HepG2 (cell line): ENCODE measurements around the gene MAP2K5. TPM values are rescaled to one million over a fixed set of nuclear protein-coding genes. Genes with fewer than 3 reads are reported as not detected.

ENCODE experiments used
- ATAC-seq: fragments of 200-7000 bp; cut with Tn5 transposase; 3 replicates; pipeline ENCODE4 v1.9.1; 2020; ENCODE audit warnings: mild to moderate bottlenecking, moderate library complexity
- BruUV-seq: library from RNA; stranded (reverse); fragments of 400-500 nt; replicated peaks from 2 replicates; lab custom pipeline; 2021; lab: Mats Ljungman, UMichigan
- CTCF ChIA-PET: fragments of 300-600 bp; formaldehyde crosslinking; extraction: SDS; loops from one replicate; lab custom pipeline; 2021; ENCODE audit warnings: low total read pairs, inconsistent platforms, low intra/inter-chr PET ratio; lab: Yijun Ruan, JAX
- POLR2A ChIA-PET: fragments of 350-600 bp; sonication (Branson Sonifier 250); formaldehyde crosslinking; loops from one replicate; lab custom pipeline; 2020; ENCODE audit warnings: antibody characterized with exemption, inconsistent platforms; lab: Yijun Ruan, JAX
- DNase-seq: peaks from one replicate; pipeline ENCODE4 v3.0.0-alpha.2; 2015; ENCODE audit warnings: low spot score
- FAIRE-seq: peaks from 3 replicates; lab custom pipeline; 2011; peaks lifted over from hg19 to GRCh38; lab: Jason Lieb, UNC
- H2AFZ ChIP-seq: one replicate; pipeline ENCODE4 v1.6.1; 2011; ENCODE audit warnings: low read length, inconsistent platforms
- H3K27ac ChIP-seq: fragments of 300-600 bp; 3 replicates; pipeline ENCODE4 v1.8.0; 2011; ENCODE audit warnings: mixed run types, mild to moderate bottlenecking, mixed read lengths, low read length, inconsistent platforms; ENCODE audit not compliant: insufficient read depth; ENCODE audit errors: extremely low read length
- H3K27me3 ChIP-seq, 2 experiments: fragments of 200-600 bp in 1 of 2; 2 replicates in 1 of 2; 3 replicates in 1 of 2; pipeline versions ENCODE4 v1.6.0 to v1.8.0; 2011; ENCODE audit warnings: low read length in 2 of 2, mild to moderate bottlenecking in 2 of 2, moderate library complexity in 2 of 2, inconsistent platforms in 1 of 2; ENCODE audit not compliant: insufficient read depth in 2 of 2, control insufficient read depth in 1 of 2
- H3K36me3 ChIP-seq, 2 experiments: fragments of 200-600 bp in 1 of 2; replicated peaks in 1 of 2; 2 replicates in 1 of 2; 3 replicates in 1 of 2; pipeline versions ENCODE4 v1.5.1 to v1.8.0; 2011; ENCODE audit warnings: low read length in 2 of 2, inconsistent platforms in 1 of 2; ENCODE audit not compliant: insufficient read depth in 2 of 2, control insufficient read depth in 1 of 2
- H3K4me1 ChIP-seq: 2 replicates; pipeline ENCODE4 v1.5.1; 2012; ENCODE audit warnings: low read length, inconsistent platforms; ENCODE audit not compliant: insufficient read depth
- H3K4me2 ChIP-seq: 2 replicates; pipeline ENCODE4 v1.6.0; 2011; ENCODE audit warnings: low read depth, low read length, inconsistent platforms
- H3K4me3 ChIP-seq, 3 experiments: fragments of 200-600 bp in 1 of 3; sonication (generic), shearing (Covaris generic) in 1 of 3; replicated peaks in 1 of 3; 2 replicates each; pipeline ENCODE4 v1.5.1; 2011 to 2016; ENCODE audit warnings: low read length in 3 of 3, inconsistent platforms in 2 of 3, low read depth in 2 of 3, mild to moderate bottlenecking in 2 of 3, control low read depth in 1 of 3, mixed read lengths in 1 of 3; ENCODE audit not compliant: insufficient read depth in 1 of 3
- H3K79me2 ChIP-seq: one replicate; pipeline ENCODE4 v1.6.1; 2011; ENCODE audit warnings: low read length, inconsistent platforms; ENCODE audit not compliant: insufficient read depth
- H3K9ac ChIP-seq: 2 replicates; pipeline ENCODE4 v1.6.0; 2011; ENCODE audit warnings: mild to moderate bottlenecking, low read depth, low read length, inconsistent platforms; ENCODE audit not compliant: insufficient read depth
- H3K9me3 ChIP-seq: 2 replicates; pipeline ENCODE4 v1.5.1; 2012; ENCODE audit warnings: mild to moderate bottlenecking, low read length
- H4K20me1 ChIP-seq: 2 replicates; pipeline ENCODE4 v1.6.0; 2011; ENCODE audit warnings: inconsistent platforms, mild to moderate bottlenecking, low read length, moderate library complexity; ENCODE audit not compliant: insufficient read depth
- AHR ChIP-seq: IDR thresholded peaks from 2 replicates; pipeline ENCODE4 v1.6.1; 2018; ENCODE audit warnings: missing genetic modification reagents, missing compliant biosample characterization
- ATF7 ChIP-seq, 2 experiments: fragments of 450-650 bp in 1 of 2; sonication (generic) in 1 of 2; formaldehyde crosslinking in 1 of 2; IDR thresholded peaks; 2 replicates each; pipeline versions ENCODE4 v1.4.0 to v1.6.1; 2016 to 2020; ENCODE audit warnings: antibody characterized with exemption in 1 of 2, mild to moderate bottlenecking in 1 of 2, missing genetic modification reagents in 1 of 2
- CC2D1A ChIP-seq: sonication (generic); formaldehyde crosslinking; IDR thresholded peaks from 2 replicates; pipeline ENCODE4 v1.8.1; 2023; ENCODE audit warnings: mild to moderate bottlenecking, missing genetic modification reagents
- DR1 ChIP-seq: sonication (generic); formaldehyde crosslinking; IDR thresholded peaks from 2 replicates; pipeline ENCODE4 v1.8.0; 2021; ENCODE audit warnings: mild to moderate bottlenecking, missing genetic modification reagents, inconsistent platforms
- ELF4 ChIP-seq: sonication (generic); formaldehyde crosslinking; IDR thresholded peaks from 2 replicates; pipeline ENCODE4 v1.5.0; 2020; ENCODE audit warnings: missing genetic modification reagents, mild to moderate bottlenecking, moderate library complexity, borderline replicate concordance
- HES4 ChIP-seq: sonication (generic); formaldehyde crosslinking; IDR thresholded peaks from 2 replicates; pipeline ENCODE4 v1.9.0; 2021; ENCODE audit warnings: mild to moderate bottlenecking, missing genetic modification reagents, borderline replicate concordance
- IKZF4 ChIP-seq: sonication (generic); formaldehyde crosslinking; IDR thresholded peaks from 2 replicates; pipeline ENCODE4 v1.5.1; 2020; ENCODE audit warnings: borderline replicate concordance, mild to moderate bottlenecking, low read depth, missing genetic modification reagents; ENCODE audit errors: not compliant biosample characterization
- KLF11 ChIP-seq: IDR thresholded peaks from 2 replicates; pipeline ENCODE4 v1.6.1; 2016; ENCODE audit warnings: missing compliant biosample characterization
- KMT2A ChIP-seq: sonication (generic); formaldehyde crosslinking; IDR thresholded peaks from 2 replicates; pipeline ENCODE4 v1.4.0; 2020; ENCODE audit warnings: missing genetic modification reagents
- MAZ ChIP-seq, 2 experiments: sonication (generic) in 1 of 2; formaldehyde crosslinking in 1 of 2; IDR thresholded peaks; 2 replicates each; pipeline versions ENCODE4 v1.5.0 to v1.6.1; 2012 to 2020; ENCODE audit warnings: low read depth in 2 of 2, mild to moderate bottlenecking in 2 of 2, borderline replicate concordance in 1 of 2, improper control_type of control experiment in 1 of 2, low read length in 1 of 2, missing genetic modification reagents in 1 of 2, moderate library complexity in 1 of 2
- RBM22 ChIP-seq: fragments of 200-400 bp; formaldehyde crosslinking; optimal IDR thresholded peaks from 2 replicates; pipeline ENCODE3; 2017; ENCODE audit warnings: mild to moderate bottlenecking, low read length, moderate library complexity
- TGIF2 ChIP-seq: IDR thresholded peaks from 2 replicates; pipeline ENCODE4 v1.6.1; 2016; ENCODE audit warnings: control low read depth, missing compliant biosample characterization
- XBP1 ChIP-seq: sonication (generic); formaldehyde crosslinking; IDR thresholded peaks from 2 replicates; pipeline ENCODE4 v1.5.0; 2020; ENCODE audit warnings: missing genetic modification reagents
- ZKSCAN5 ChIP-seq: sonication (generic); formaldehyde crosslinking; IDR thresholded peaks from 2 replicates; pipeline ENCODE4 v1.5.1; 2020; ENCODE audit warnings: mild to moderate bottlenecking, missing genetic modification reagents
- WGBS: methylation state at CpG from one replicate; pipeline ENCODE4 v1.1.6; 2017; ENCODE audit warnings: low lambda C conversion rate; 5-methylcytosine and 5-hydroxymethylcytosine counted together
- in situ Hi-C: cut with HindIII; loops from 2 replicates; pipeline ENCODE4 v1.10.0; 2017; ENCODE audit warnings: low pct_unique_long_range_greater_than_20kb; ENCODE audit not compliant: extremely low pct_ligation_motif_present
- intact Hi-C: fragments of 100-400 bp; cut with micrococcal nuclease; formaldehyde crosslinking; loops from one replicate; pipeline ENCODE4 v1.10.0; 2022; ENCODE audit not compliant: unreplicated experiment
- polyA plus RNA-seq, 8 experiments: library from polyadenylated mRNA; depleted of rRNA in 3 of 8; stranded (reverse) in 7 of 8; unstranded in 1 of 8; fragments of >200 nt; fragmentation: Illumina TruSeq in 4 of 8; extraction: Trizol in 4 of 8; gene quantifications; 2 replicates each; pipeline versions ENCODE4 v1.2.1 to v1.2.3, GENCODE V29; 2011 to 2016; ENCODE audit warnings: low read depth in 4 of 8, missing spikeins in 1 of 8, mixed read lengths in 1 of 8; ENCODE audit not compliant: insufficient read depth in 1 of 8
- total RNA-seq, 5 experiments: library from RNA; depleted of rRNA; stranded (reverse); fragments of >200 nt; fragmentation: Illumina TruSeq; extraction: Trizol; gene quantifications; 2 replicates each; pipeline ENCODE4 v1.2.3, GENCODE V29; 2016; ENCODE audit warnings: low read depth in 1 of 5
- TF ChIP-seq, protein P1 (sequence below): IDR thresholded peaks from 2 replicates; pipeline ENCODE4 v1.6.1; 2016

The MAP2K5 gene
- total and polyA plus RNA-seq, 2 of the 13 experiments (the other 11 are each of a cell fraction or from before 2014, with no cell fraction given), result 4.0 to 4.3 TPM

DNA sequence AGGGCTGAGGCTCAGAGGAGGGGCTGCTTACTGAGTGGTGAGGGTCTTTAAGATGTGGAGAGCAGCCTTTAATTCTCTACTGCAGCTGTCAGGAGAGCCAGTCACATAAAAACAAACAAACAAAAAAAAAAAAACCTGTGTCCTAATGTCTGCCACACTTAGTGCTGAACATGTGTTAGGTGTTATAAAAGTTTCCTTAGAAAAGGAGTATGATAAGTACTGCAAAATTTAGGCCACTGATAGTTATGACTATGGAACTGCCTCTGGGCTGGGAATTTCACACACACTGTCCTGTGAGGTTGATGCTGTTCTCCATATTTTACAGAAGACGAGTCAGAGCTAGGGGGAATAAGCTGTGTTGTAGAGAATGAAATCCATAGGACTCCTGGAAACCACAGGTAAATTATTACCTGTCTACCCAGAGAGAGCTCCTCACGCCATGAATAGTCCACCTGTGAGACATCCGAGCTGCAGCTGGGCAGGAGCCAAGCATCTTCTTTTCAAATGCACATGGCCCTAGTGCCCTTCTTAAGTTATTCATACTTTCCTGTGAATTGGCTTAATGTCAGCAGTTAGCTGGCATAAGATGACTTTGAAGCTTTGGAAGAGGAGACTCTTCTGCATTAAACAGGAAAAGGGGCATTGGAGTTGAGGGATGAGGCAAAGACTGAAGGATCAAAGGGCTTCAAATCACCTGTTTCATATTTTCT lies 248.3 kb downstream of the MAP2K5 start:
- FAIRE-seq (no peak), DNase-seq (no peak), ATAC-seq (no peak)
- POLR2A ChIA-PET, result interaction anchor here (0.7 kb wide), 1 partner anchor 10 kb away, joined by 3 read pairs; no protein-coding TSS in a partner anchor
- 96% methylated on average over 3 of the region's 3 CpGs for WGBS
- Histone ChIP-seq H3K79me2 (no peaks in the 10 kb centered on the region), H3K27ac (no peak overlapping the region), H3K27me3 (no peaks in the 10 kb centered on the region), H2AFZ (no peak overlapping the region), H3K4me1 (peaks cover 10% of the 10 kb centered on the region; the same call in 1 of the 2 replicates), H3K9me3 (no peaks in the 10 kb centered on the region), H3K4me3 (no peak overlapping the region), H3K4me2 (no peak overlapping the region), H4K20me1 (no peaks in the 10 kb centered on the region), H3K36me3 (no peaks in the 10 kb centered on the region), H3K9ac (no peak overlapping the region)
- CTCF ChIA-PET, result no interaction called here
- intact Hi-C loops, result no loop called here
- no peak for TF ChIP-seq XBP1 (CRISPR knock-in tag)
- TF ChIP-seq ATF7 (IDR thresholded peaks at IDR 0.05), result no peak
- TF ChIP-seq ATF7 (CRISPR knock-in tag; IDR thresholded peaks at IDR 0.05), result no peak
- TF ChIP-seq CC2D1A (CRISPR knock-in tag), result no peak
- no peak for TF ChIP-seq IKZF4 (CRISPR knock-in tag)
- in situ Hi-C loops, result no loop called here
- BruUV-seq, result no TSS peak

GRCh38 chr15:67792250-67792942 lies 249.9 kb downstream of the MAP2K5 start:
- peaks cover 10% of the 10 kb centered on the region; the same call in 1 of the 2 replicates for H3K4me1 ChIP-seq
- BruUV-seq, result no TSS peak
- no peaks in the 10 kb centered on the region for H4K20me1 ChIP-seq
- ChIA-PET POLR2A (no interaction called here), CTCF (no interaction called here)
- no peaks in the 10 kb centered on the region for H3K79me2 ChIP-seq
- FAIRE-seq, result no peak
- no peaks in the 10 kb centered on the region for H3K36me3 ChIP-seq
- in situ Hi-C loops (no loop called here), intact Hi-C loops (no loop called here)
- H3K4me2 ChIP-seq, result no peak overlapping the region
- no peak overlapping the region for H3K27ac ChIP-seq
- H3K9me3 ChIP-seq, result no peaks in the 10 kb centered on the region
- no peak for ATAC-seq
- H3K4me3 ChIP-seq, result no peak overlapping the region
- no peaks in the 10 kb centered on the region for H3K27me3 ChIP-seq
- WGBS, result 93% methylated on average over 8 of the region's 8 CpGs
- H3K9ac ChIP-seq, result no peak overlapping the region
- H2AFZ ChIP-seq, result no peak overlapping the region
- no peak for DNase-seq
- TF ChIP-seq KLF11 (CRISPR knock-in tag) (no peak), MAZ (IDR thresholded peaks at IDR 0.05; ENCODE audit: borderline replicate concordance, low read depth, low read length) (no peak), MAZ (CRISPR knock-in tag; IDR thresholded peaks at IDR 0.05; ENCODE audit: low read depth) (no peak), ELF4 (CRISPR knock-in tag) (no peak), DR1 (CRISPR knock-in tag) (no peak), AHR (CRISPR knock-in tag) (no peak), TGIF2 (CRISPR knock-in tag) (no peak), ZKSCAN5 (CRISPR knock-in tag) (no peak), KMT2A (CRISPR knock-in tag) (no peak), RBM22 (no peak), HES4 (CRISPR knock-in tag) (no peak)
- TF ChIP-seq, protein P1, sequence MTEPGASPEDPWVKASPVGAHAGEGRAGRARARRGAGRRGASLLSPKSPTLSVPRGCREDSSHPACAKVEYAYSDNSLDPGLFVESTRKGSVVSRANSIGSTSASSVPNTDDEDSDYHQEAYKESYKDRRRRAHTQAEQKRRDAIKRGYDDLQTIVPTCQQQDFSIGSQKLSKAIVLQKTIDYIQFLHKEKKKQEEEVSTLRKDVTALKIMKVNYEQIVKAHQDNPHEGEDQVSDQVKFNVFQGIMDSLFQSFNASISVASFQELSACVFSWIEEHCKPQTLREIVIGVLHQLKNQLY (CRISPR knock-in tag), result no peak
- TF ChIP-seq, all 625 proteins: peak for 0
